Retinal pigment epithelial cell (primary cell): ENCODE data around the gene CFAP57.
A peak's percentile ranks its signal among the peaks of the same experiment; 100 is the strongest.

Experiments used
- DNase-seq: peaks from one replicate; pipeline ENCODE4 v3.0.0-alpha.2; 2010; ENCODE audit warnings: low read depth
- H3K4me3 ChIP-seq: 2 replicates; pipeline ENCODE4 v1.5.1; 2011; ENCODE audit warnings: mild to moderate bottlenecking, low read length, control low read depth, moderate library complexity
- CTCF ChIP-seq: conservative IDR thresholded peaks from 2 replicates; pipeline ENCODE4 v1.5.1; 2011; ENCODE audit warnings: low read depth, low read length, control low read depth, inconsistent platforms

CFAP57 gene

GRCh38 chr1:43222879-43223278 lies 50.7 kb downstream of the CFAP57 start:
- no peak for TF ChIP-seq CTCF
- no peak for DNase-seq
- H3K4me3 ChIP-seq = no peak overlapping the region

GRCh38 chr1:43225168-43225567 lies 53.0 kb downstream of the CFAP57 start:
- peak; percentile 14 for TF ChIP-seq CTCF
- no peak overlapping the region for H3K4me3 ChIP-seq
- DNase-seq = no peak

GRCh38 chr1:43227143-43227764 lies 55.1 kb downstream of the CFAP57 start:
- TF ChIP-seq CTCF = peak; percentile 97
- no peak overlapping the region for H3K4me3 ChIP-seq
- DNase-seq = no peak

GRCh38 chr1:43229826-43230780 lies 58.0 kb downstream of the CFAP57 start:
- TF ChIP-seq CTCF = no peak
- DNase-seq = no peak
- no peak overlapping the region for H3K4me3 ChIP-seq

GRCh38 chr1:43232074-43232473 lies 59.9 kb downstream of the CFAP57 start:
- H3K4me3 ChIP-seq = no peak overlapping the region
- peak; percentile 56 for DNase-seq
- no peak for TF ChIP-seq CTCF

GRCh38 chr1:43232482-43232881 lies 60.4 kb downstream of the CFAP57 start:
- DNase-seq = no peak
- no peak overlapping the region for H3K4me3 ChIP-seq
- TF ChIP-seq CTCF = no peak
